Panc1 (cell line): Measurements from ENCODE around the gene PXN. TPM values are rescaled to one million over a fixed set of nuclear protein-coding genes. Genes with fewer than 3 reads are reported as not detected.
A peak's percentile ranks its signal among the peaks of the same experiment; 100 is the strongest.
"Not testable (repeated sequence)": the region's sequence is repeated elsewhere in the genome, so short reads cannot be mapped to it uniquely, and the experiment has no call there.

Source experiments
- ATAC-seq: fragments of 200-7000 bp; cut with Tn5 transposase; 2 replicates; pipeline ENCODE4 v1.9.1; 2020; ENCODE audit warnings: mild to moderate bottlenecking, moderate library complexity
- BruUV-seq: library from RNA; stranded (reverse); fragments of 400-500 nt; replicated peaks from 2 replicates; lab custom pipeline; 2021; lab: Mats Ljungman, UMichigan
- CTCF ChIA-PET: fragments of 300-600 bp; sonication (Branson Sonifier 250); formaldehyde crosslinking; loops from one replicate; lab custom pipeline; 2022; ENCODE audit warnings: antibody characterized with exemption; lab: Charles Lee
- POLR2A ChIA-PET: fragments of 300-600 bp; sonication (Branson Sonifier 250); formaldehyde crosslinking; loops from one replicate; lab custom pipeline; 2022; ENCODE audit warnings: antibody characterized with exemption; lab: Charles Lee
- DNase-seq: peaks from one replicate; pipeline ENCODE4 v3.0.0-alpha.2; 2010; ENCODE audit warnings: low read depth, low spot score
- H3K27ac ChIP-seq: 2 replicates; pipeline ENCODE4 v1.5.1; 2011; ENCODE audit warnings: mild to moderate bottlenecking, low read length, inconsistent platforms
- H3K27me3 ChIP-seq: fragments of 200-500 bp; sonication (Bioruptor generic); 2 replicates; pipeline ENCODE4 v1.6.0; 2014; ENCODE audit warnings: low read length, inconsistent platforms; ENCODE audit not compliant: control insufficient read depth, insufficient read depth
- H3K36me3 ChIP-seq: fragments of 200-500 bp; sonication (Bioruptor generic); 2 replicates; pipeline ENCODE4 v1.5.1; 2014; ENCODE audit warnings: inconsistent platforms, mild to moderate bottlenecking, low read length, moderate library complexity; ENCODE audit not compliant: control insufficient read depth, insufficient read depth
- H3K4me1 ChIP-seq: 2 replicates; pipeline ENCODE4 v1.5.1; 2011; ENCODE audit warnings: inconsistent platforms, mild to moderate bottlenecking, low read length, moderate library complexity; ENCODE audit not compliant: control insufficient read depth, insufficient read depth
- H3K4me3 ChIP-seq, 2 experiments: 2 replicates each; pipeline ENCODE4 v1.5.1; 2011 to 2012; ENCODE audit warnings: low read depth in 2 of 2, low read length in 2 of 2, mild to moderate bottlenecking in 2 of 2, inconsistent platforms in 1 of 2, moderate library complexity in 1 of 2
- H3K9me3 ChIP-seq: fragments of 200-500 bp; sonication (Bioruptor generic); 2 replicates; pipeline ENCODE4 v1.5.1; 2014; ENCODE audit warnings: low read depth, mild to moderate bottlenecking, inconsistent platforms, low read length, moderate library complexity; ENCODE audit not compliant: control insufficient read depth, insufficient read depth
- CTCF ChIP-seq: fragments of 450-650 bp; IDR thresholded peaks from 2 replicates; pipeline ENCODE4 v1.5.1; 2017; ENCODE audit warnings: mild to moderate bottlenecking
- POLR2AphosphoS5 ChIP-seq: IDR thresholded peaks from 2 replicates; pipeline ENCODE4 v1.6.1; 2012; ENCODE audit warnings: mild to moderate bottlenecking, low read depth, low read length, moderate library complexity
- REST ChIP-seq, 2 experiments: IDR thresholded peaks; 2 replicates each; pipeline ENCODE4 v1.6.1; 2011 to 2012; ENCODE audit warnings: low read depth in 2 of 2, control low read depth in 1 of 2, low read length in 1 of 2, mild to moderate bottlenecking in 1 of 2, moderate library complexity in 1 of 2; ENCODE audit not compliant: insufficient read depth in 1 of 2
- SIN3A ChIP-seq: IDR thresholded peaks from 2 replicates; pipeline ENCODE4 v1.6.1; 2012; ENCODE audit warnings: low read depth, mild to moderate bottlenecking, low read length, moderate library complexity, borderline replicate concordance; ENCODE audit not compliant: insufficient read depth
- TCF7L2 ChIP-seq: IDR thresholded peaks from 2 replicates; pipeline ENCODE4 v1.6.1; 2011; ENCODE audit warnings: mild to moderate bottlenecking, low read depth, low read length, inconsistent platforms
- in situ Hi-C: cut with HindIII; loops from 2 replicates; pipeline ENCODE4 v1.10.0; 2016; ENCODE audit warnings: low sequenced_read_pairs, low pct_unique_long_range_greater_than_20kb
- intact Hi-C: fragments of 100-400 bp; cut with micrococcal nuclease; formaldehyde crosslinking; loops from one replicate; pipeline ENCODE4 v1.10.0; 2022; ENCODE audit not compliant: unreplicated experiment
- total RNA-seq: library from RNA; stranded (reverse); gene quantifications from one replicate; pipeline ENCODE4 v1.2.1, GENCODE V29; 2021; ENCODE audit not compliant: unreplicated experiment

PXN gene
- total RNA-seq, 1 experiment from 2014 or later, result 484 TPM

GRCh38 chr12:120194534-120195395 lies 70.8 kb downstream of the PXN start, which contains the start of gene GCN1:
GCN1 (minus strand) TSS chr12:120194715; CDS start chr12:120194697, 18 bp downstream.
- peak; percentile 62 for DNase-seq
- in situ Hi-C loops (no loop called here), intact Hi-C loops (no loop called here)
- TF ChIP-seq TCF7L2 (peak; percentile 33; the same call in 1 of the 2 replicates), CTCF (no peak), REST (IDR thresholded peaks at IDR 0.05; ENCODE audit: insufficient read depth in 1 of 2, low read depth in 2 of 2, low read length in 1 of 2) (peak in 1 of 2 experiments; percentile 65; a peak in 1 of 4 replicates), SIN3A (peak; percentile 99), POLR2AphosphoS5 (peak; percentile 80)
- Histone ChIP-seq H3K4me1 (peaks cover 31% of the 10 kb centered on the region), H3K27me3 (no peaks in the 10 kb centered on the region), H3K9me3 (no peaks in the 10 kb centered on the region), H3K36me3 (peaks cover 30% of the 10 kb centered on the region), H3K27ac (peak within 1 kb of the TSS; percentile 98), H3K4me3 (peak within 1 kb of the TSS; percentile 88 to 95)
- ChIA-PET CTCF (no interaction called here), POLR2A (no interaction called here)
- ATAC-seq, result peak; percentile 85
- no TSS peak for BruUV-seq

DNA sequence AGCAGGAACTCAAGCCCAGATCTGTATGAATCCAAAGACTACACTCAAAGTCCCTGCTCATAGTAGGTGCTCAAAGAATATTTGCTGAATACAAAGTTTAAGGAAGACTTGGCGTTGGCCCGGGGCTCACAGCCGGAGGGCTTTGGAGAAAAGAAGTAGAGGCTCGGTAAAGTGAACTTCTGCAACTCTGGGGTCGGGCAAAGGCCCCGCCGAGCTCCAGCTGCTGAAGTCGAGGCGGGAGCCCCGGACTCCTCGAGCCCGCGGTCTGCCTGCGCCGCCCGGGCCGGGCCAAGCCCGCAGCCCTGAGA lies 71.3 kb downstream of the PXN start:
- Histone ChIP-seq H3K36me3 (peaks cover 24% of the 10 kb centered on the region), H3K4me3 (peak overlapping the region; percentile 88 to 95), H3K4me1 (peaks cover 31% of the 10 kb centered on the region), H3K9me3 (no peaks in the 10 kb centered on the region), H3K27ac (peak overlapping the region; percentile 98), H3K27me3 (no peaks in the 10 kb centered on the region)
- intact Hi-C loops (no loop called here), in situ Hi-C loops (no loop called here)
- ATAC-seq (peak; percentile 34), DNase-seq (no peak)
- no TSS peak for BruUV-seq
- TF ChIP-seq REST (IDR thresholded peaks at IDR 0.05; ENCODE audit: insufficient read depth in 1 of 2, low read depth in 2 of 2, low read length in 1 of 2) (no peak), SIN3A (no peak), POLR2AphosphoS5 (no peak), TCF7L2 (no peak), CTCF (no peak)
- POLR2A ChIA-PET, result interaction anchor here (1.0 kb wide), 1 partner anchor 96 kb away, joined by 9 read pairs; no protein-coding TSS in a partner anchor
- CTCF ChIA-PET, result interaction anchor here (1.0 kb wide), 1 partner anchor 16 kb away, joined by 3 read pairs; no protein-coding TSS in a partner anchor

- DNase-seq, intact Hi-C loops, ATAC-seq, BruUV-seq, H3K27me3 ChIP-seq, H3K9me3 ChIP-seq, in situ Hi-C loops: not testable (repeated sequence)
- Histone ChIP-seq H3K36me3 (peaks cover 17% of the 10 kb centered on the region), H3K27ac (peak overlapping the region; percentile 98), H3K4me1 (peaks cover 31% of the 10 kb centered on the region), H3K4me3 (peak overlapping the region; percentile 88 to 95)
- ChIA-PET POLR2A (interaction anchor here (1.0 kb wide), 1 partner anchor 97 kb away, joined by 9 read pairs; no protein-coding TSS in a partner anchor), CTCF (interaction anchor here (0.6 to 1.0 kb wide), 3 partner anchors 16 to 80 kb away, joined by 3 to 5 read pairs (median 3); no protein-coding TSS in a partner anchor)
Measured at GRCh38 chr12:120193286-120193685, 72.2 kb downstream of the PXN start.
